GM12864 (cell line): ENCODE data around the gene SMIM1.

ENCODE experiments used
- DNase-seq: peaks from one replicate; pipeline ENCODE4 v3.0.0-alpha.2; 2011; ENCODE audit warnings: low read depth
- H3K4me3 ChIP-seq: 2 replicates; pipeline ENCODE4 v1.5.1; 2011; ENCODE audit warnings: mild to moderate bottlenecking, low read depth, low read length, control low read depth
- CTCF ChIP-seq: IDR thresholded peaks from 2 replicates; pipeline ENCODE4 v1.5.1; 2011; ENCODE audit warnings: low read depth, mild to moderate bottlenecking, moderate library complexity, low read length, control low read depth, inconsistent platforms; ENCODE audit errors: missing control alignments

The SMIM1 gene

GRCh38 chr1:3756394-3756793 lies 16.2 kb upstream of the SMIM1 start:
- no peak for TF ChIP-seq CTCF
- no peak for DNase-seq
- H3K4me3 ChIP-seq = no peak overlapping the region

- DNase-seq = no peak
- TF ChIP-seq CTCF = no peak
- H3K4me3 ChIP-seq = no peak overlapping the region
Measured at GRCh38 chr1:3759164-3759563, 13.4 kb upstream of the SMIM1 start.

- no peak for TF ChIP-seq CTCF
- no peak overlapping the region for H3K4me3 ChIP-seq
- DNase-seq = no peak
Measured at GRCh38 chr1:3759796-3760195, 12.8 kb upstream of the SMIM1 start.

- DNase-seq = no peak
- no peak overlapping the region for H3K4me3 ChIP-seq
- TF ChIP-seq CTCF = no peak
Measured at GRCh38 chr1:3761296-3762010, 11.1 kb upstream of the SMIM1 start.

- no peak for TF ChIP-seq CTCF
- no peak overlapping the region for H3K4me3 ChIP-seq
- no peak for DNase-seq
Measured at GRCh38 chr1:3762151-3762872, 10.2 kb upstream of the SMIM1 start.

GRCh38 chr1:3762873-3763228 lies 9.7 kb upstream of the SMIM1 start:
- no peak for DNase-seq
- TF ChIP-seq CTCF = no peak
- no peak overlapping the region for H3K4me3 ChIP-seq
